ENCODE data around the gene IL6ST. TPM values are rescaled to one million over a fixed set of nuclear protein-coding genes. Genes with fewer than 3 reads are reported as not detected.

Gene IL6ST
- total and polyA plus RNA-seq, 10 of the 15 experiments (the other 5 are each of a cell fraction or from before 2014, with no cell fraction given) = 1.5 to 139 (median 13.0) TPM

DNA sequence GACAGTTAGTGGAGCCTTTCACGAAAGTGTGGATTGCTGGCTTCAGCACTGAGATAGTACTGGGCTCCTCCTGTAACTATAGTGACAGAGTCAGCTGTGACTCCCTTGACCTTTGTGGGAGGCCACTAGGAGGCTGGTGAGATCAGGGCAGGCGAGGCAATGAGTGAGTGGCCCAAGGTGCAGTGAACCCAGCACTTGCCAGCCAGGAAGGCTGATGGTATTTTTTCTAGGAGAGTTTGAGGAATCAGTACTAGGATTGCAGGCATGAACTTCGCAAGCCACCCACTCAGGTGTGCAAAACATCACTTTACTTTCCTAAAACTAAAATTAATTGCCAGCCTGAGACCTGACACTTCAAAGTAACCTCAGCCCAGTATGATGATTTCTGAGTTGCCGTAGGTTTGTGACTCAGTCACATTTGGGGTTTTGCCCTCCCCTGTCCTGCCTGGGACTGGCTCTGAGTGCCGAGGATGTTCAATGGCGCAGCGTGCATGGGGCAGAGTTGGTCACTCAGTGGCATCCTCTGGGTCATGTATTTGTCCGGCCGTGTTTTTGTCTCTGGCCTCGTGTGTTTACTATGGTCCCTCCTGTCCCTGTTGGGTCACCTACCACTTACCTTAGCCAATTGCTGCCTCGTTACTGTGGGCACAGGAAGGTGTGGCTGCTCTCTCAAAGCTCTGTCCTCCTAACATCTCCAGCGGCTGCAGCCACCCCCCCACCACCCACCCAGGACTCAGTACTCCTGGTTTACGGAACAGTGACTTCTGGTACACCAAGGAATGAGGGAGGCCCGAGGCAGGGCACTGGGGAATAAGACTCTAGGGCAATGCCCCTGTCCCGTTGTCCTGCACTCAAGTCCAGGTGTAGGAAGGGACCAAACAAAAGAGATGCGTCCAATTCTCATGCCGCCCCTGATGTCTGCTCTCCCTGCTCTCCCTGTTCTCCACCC, 76.4 kb downstream of the IL6ST start:
- ChIA-PET CTCF (interaction anchor here (1.0 to 6.7 kb wide), 2 partner anchors 14 to 18 kb away, joined by 3 to 49 read pairs; no protein-coding TSS in a partner anchor), RAD21 (ENCODE audit: unreplicated experiment) (interaction anchor here (1.1 to 1.4 kb wide), 3 partner anchors 15 to 157 kb away, joined by 4 to 5 read pairs (median 5); no protein-coding TSS in a partner anchor), SMC1A (ENCODE audit: uncharacterized antibody, unreplicated experiment) (interaction anchor here (1.1 to 2.0 kb wide), 5 partner anchors 11 to 104 kb away, joined by 3 to 10 read pairs (median 4); no protein-coding TSS in a partner anchor), POLR2A (no interaction called here)
- Histone ChIP-seq H3K79me2 (ENCODE audit: control insufficient read depth, insufficient read depth, low read length) (no peaks in the 10 kb centered on the region), H3K4me3 (no peak overlapping the region), H3K9me3 (replicated peaks; ENCODE audit: control insufficient read depth, insufficient read depth, low read length) (no peaks in the 10 kb centered on the region), H3K4me2 (ENCODE audit: control insufficient read depth, insufficient read depth) (no peak overlapping the region), H3K27ac (ENCODE audit: control insufficient read depth, insufficient read depth) (no peak overlapping the region), H3K9ac (ENCODE audit: control insufficient read depth, insufficient read depth, low read length) (no peak overlapping the region), H3K27me3 (replicated peaks in 1 of 2; ENCODE audit: control insufficient read depth in 2 of 2, insufficient read depth in 2 of 2, low read length in 1 of 2) (no peaks in the 10 kb centered on the region), H2AFZ (ENCODE audit: control insufficient read depth, low read depth, low read length) (no peak overlapping the region), H4K20me1 (ENCODE audit: control insufficient read depth, insufficient read depth) (no peaks in the 10 kb centered on the region), H3K36me3 (ENCODE audit: control insufficient read depth in 2 of 2, insufficient read depth in 2 of 2, low read length in 1 of 2) (no peaks in the 10 kb centered on the region), H3K4me1 (ENCODE audit: control insufficient read depth, insufficient read depth, low read length) (peaks cover 16% of the 10 kb centered on the region)
- DNase-seq (ENCODE audit: low read depth, low spot score) (no peak), ATAC-seq (0 out of 3 replicates have a peak, but pooled peaks have one; percentile 6), FAIRE-seq (no peak)
- intact Hi-C loops (cut with micrococcal nuclease; ENCODE audit: unreplicated experiment) (no loop called here), in situ Hi-C loops (cut with MboI) (no loop called here)
- TF ChIP-seq HDGF (IDR thresholded peaks at IDR 0.05) = no peak
- peak; percentile 94 for TF ChIP-seq NR2F1 (conservative IDR thresholded peaks at IDR 0.05)
- no TSS peak for BruUV-seq (replicated peaks)
- WGBS (ENCODE audit: insufficient coverage, insufficient replicate concordance, low lambda C conversion rate, missing lambda C conversion rate) = 61% methylated on average over 17 of the region's 17 CpGs

DNA sequence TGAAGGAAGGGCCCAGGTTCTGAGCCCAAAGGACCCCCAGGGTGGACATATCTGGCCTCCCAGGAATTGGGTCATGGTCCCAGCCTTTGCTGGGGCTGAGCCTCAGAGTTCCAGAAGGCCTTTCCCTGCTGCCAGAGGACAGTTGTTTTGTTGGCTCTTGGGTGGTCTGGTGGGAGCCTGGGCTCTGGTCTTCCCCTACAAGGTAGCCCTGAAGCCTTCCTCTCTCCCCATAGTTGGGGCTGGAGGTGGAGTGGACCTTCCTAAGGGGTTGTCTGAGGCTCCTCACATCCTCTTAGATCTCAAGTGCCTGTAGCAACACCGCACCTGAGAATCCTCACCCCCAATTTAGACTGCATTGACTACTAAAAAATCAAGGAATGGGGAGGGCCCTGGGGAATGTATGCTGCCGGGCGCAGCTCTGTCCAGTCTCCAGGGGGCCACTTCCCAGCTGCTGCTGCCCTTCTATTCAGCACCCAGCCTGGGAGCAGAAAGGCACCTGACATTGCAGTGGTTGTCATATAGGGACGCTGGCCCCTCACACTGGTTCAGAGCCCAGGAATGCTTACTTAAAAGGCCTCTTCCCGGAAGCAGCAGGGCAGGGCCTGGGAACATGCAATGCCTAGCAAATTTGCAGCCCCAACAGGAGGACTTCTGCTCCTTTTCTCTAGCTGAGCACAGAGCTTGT, 77.2 kb downstream of the IL6ST start:
- in situ Hi-C loops (cut with MboI) = no loop called here
- ChIA-PET SMC1A (ENCODE audit: uncharacterized antibody, unreplicated experiment) (interaction anchor here (1.1 kb wide), 1 partner anchor 12 kb away, joined by 3 read pairs; no protein-coding TSS in a partner anchor), CTCF (interaction anchor here (0.9 kb wide), 1 partner anchor 11 kb away, joined by 4 read pairs; no protein-coding TSS in a partner anchor), POLR2A (no interaction called here), RAD21 (ENCODE audit: unreplicated experiment) (no interaction called here)
- WGBS (ENCODE audit: insufficient coverage, insufficient replicate concordance, low lambda C conversion rate, missing lambda C conversion rate) = 65% methylated on average over 5 of the region's 5 CpGs
- H3K4me2 ChIP-seq (ENCODE audit: control insufficient read depth, insufficient read depth) = no peak overlapping the region
- no TSS peak for BruUV-seq (replicated peaks)
- H3K27ac ChIP-seq (ENCODE audit: control insufficient read depth, insufficient read depth) = no peak overlapping the region
- no peaks in the 10 kb centered on the region for H3K9me3 ChIP-seq (replicated peaks; ENCODE audit: control insufficient read depth, insufficient read depth, low read length)
- H4K20me1 ChIP-seq (ENCODE audit: control insufficient read depth, insufficient read depth) = no peaks in the 10 kb centered on the region
- no peak for FAIRE-seq
- no peak for ATAC-seq
- no peak overlapping the region for H3K4me3 ChIP-seq
- intact Hi-C loops (cut with micrococcal nuclease; ENCODE audit: unreplicated experiment) = no loop called here
- H3K9ac ChIP-seq (ENCODE audit: control insufficient read depth, insufficient read depth, low read length) = no peak overlapping the region
- H3K27me3 ChIP-seq (replicated peaks in 1 of 2; ENCODE audit: control insufficient read depth in 2 of 2, insufficient read depth in 2 of 2, low read length in 1 of 2) = no peaks in the 10 kb centered on the region
- no peak for DNase-seq (ENCODE audit: low read depth, low spot score)
- H3K36me3 ChIP-seq (ENCODE audit: control insufficient read depth in 2 of 2, insufficient read depth in 2 of 2, low read length in 1 of 2) = no peaks in the 10 kb centered on the region
- no peak overlapping the region for H2AFZ ChIP-seq (ENCODE audit: control insufficient read depth, low read depth, low read length)
- no peaks in the 10 kb centered on the region for H3K79me2 ChIP-seq (ENCODE audit: control insufficient read depth, insufficient read depth, low read length)
- peaks cover 10% of the 10 kb centered on the region; the same call in 1 of the 2 replicates for H3K4me1 ChIP-seq (ENCODE audit: control insufficient read depth, insufficient read depth, low read length)
- TF ChIP-seq, protein P1, sequence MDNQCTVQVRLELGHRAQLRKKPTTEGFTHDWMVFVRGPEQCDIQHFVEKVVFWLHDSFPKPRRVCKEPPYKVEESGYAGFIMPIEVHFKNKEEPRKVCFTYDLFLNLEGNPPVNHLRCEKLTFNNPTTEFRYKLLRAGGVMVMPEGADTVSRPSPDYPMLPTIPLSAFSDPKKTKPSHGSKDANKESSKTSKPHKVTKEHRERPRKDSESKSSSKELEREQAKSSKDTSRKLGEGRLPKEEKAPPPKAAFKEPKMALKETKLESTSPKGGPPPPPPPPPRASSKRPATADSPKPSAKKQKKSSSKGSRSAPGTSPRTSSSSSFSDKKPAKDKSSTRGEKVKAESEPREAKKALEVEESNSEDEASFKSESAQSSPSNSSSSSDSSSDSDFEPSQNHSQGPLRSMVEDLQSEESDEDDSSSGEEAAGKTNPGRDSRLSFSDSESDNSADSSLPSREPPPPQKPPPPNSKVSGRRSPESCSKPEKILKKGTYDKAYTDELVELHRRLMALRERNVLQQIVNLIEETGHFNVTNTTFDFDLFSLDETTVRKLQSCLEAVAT (IDR thresholded peaks at IDR 0.05) = no peak
- TF ChIP-seq GATAD2B (conservative IDR thresholded peaks at IDR 0.05; ENCODE audit: low read depth) (no peak), CREB1 (IDR thresholded peaks at IDR 0.05; ENCODE audit: low read depth) (no peak), ZNF274 (IDR thresholded peaks at IDR 0.05; ENCODE audit: insufficient read depth, insufficient read length) (no peak), STAT3 (IDR thresholded peaks at IDR 0.05; ENCODE audit: low read depth, low read length) (no peak), MEF2A (IDR thresholded peaks at IDR 0.05; ENCODE audit: insufficient read depth, low read depth, low read length) (no peak), IKZF1 (conservative IDR thresholded peaks at IDR 0.05) (no peak), BACH1 (IDR thresholded peaks at IDR 0.05; ENCODE audit: borderline replicate concordance) (no peak), HDAC2 (IDR thresholded peaks at IDR 0.05) (no peak), BCL11A (IDR thresholded peaks at IDR 0.05; ENCODE audit: low read depth, low read length) (no peak), SPI1 (IDR thresholded peaks at IDR 0.05; ENCODE audit: borderline replicate concordance, insufficient read depth, low read depth, low read length) (no peak)
- TF ChIP-seq, protein P2, sequence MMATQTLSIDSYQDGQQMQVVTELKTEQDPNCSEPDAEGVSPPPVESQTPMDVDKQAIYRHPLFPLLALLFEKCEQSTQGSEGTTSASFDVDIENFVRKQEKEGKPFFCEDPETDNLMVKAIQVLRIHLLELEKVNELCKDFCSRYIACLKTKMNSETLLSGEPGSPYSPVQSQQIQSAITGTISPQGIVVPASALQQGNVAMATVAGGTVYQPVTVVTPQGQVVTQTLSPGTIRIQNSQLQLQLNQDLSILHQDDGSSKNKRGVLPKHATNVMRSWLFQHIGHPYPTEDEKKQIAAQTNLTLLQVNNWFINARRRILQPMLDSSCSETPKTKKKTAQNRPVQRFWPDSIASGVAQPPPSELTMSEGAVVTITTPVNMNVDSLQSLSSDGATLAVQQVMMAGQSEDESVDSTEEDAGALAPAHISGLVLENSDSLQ (IDR thresholded peaks at IDR 0.05) = no peak
